GM19328 (cell line): ENCODE results near the gene UGT8.

Experiments
- ATAC-seq: cut with Tn5 transposase; IDR thresholded peaks from one replicate; pipeline ENCODE4 v1.9.1; 2021; ENCODE audit warnings: mild to moderate bottlenecking, moderate library complexity; ENCODE audit not compliant: unreplicated experiment

Gene UGT8

DNA sequence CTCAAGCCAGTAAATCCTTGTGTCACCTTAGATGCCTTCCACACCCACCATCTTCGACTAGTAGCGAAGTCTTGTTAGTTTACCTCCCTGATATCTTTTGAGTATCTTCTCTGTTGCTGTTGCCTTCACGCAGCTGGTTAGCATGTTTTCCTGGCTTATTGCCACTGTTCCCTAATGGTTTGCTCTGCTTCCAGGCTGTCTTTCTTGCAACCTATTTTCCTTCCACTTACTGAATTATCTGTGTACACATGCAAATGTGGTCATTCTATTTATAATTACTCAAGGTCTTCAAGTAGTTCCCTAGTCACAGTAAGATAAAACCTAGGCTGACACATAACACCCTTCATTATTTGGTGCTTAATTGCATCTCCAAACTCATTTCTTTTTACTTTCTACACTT lies 89.5 kb downstream of the UGT8 start:
- no peak for ATAC-seq

DNA sequence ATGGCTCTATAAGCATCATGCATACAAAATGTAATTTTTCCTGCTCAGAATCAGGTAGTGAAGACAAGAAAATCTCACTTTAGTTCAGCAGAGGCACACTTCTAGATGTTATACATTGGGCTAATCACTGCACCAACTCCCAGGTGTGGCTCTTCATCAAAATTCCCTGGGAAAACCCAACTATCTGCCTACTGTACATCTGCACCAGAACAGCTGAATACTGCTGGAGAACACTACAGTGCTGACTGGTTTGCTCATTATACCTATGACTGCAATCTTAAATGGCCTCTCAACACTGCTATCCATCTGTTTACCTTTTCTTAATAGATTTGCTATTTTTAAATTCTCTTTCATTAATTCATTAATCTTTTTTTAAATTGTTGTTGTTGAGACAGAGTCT lies 92.0 kb downstream of the UGT8 start:
- no peak for ATAC-seq

DNA sequence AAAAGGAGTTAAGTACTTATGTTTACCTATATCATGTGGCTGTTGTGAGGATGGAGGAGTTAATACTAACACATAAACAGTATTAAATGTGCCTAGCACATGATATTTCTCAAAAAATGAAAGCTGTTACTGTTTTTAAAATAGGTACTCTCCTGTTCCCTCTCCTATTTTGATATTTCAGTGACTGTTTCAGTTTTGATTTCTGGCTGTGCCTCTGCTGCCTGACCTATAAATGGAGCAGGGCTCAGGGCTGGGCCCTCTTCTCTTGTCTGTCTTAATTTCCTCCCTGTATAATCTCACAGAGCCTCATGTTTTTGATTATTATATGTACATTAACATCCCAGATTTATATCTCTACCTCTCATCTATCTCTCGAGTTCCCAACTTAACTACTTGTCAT lies 93.3 kb downstream of the UGT8 start:
- peak; percentile 84 for ATAC-seq

DNA sequence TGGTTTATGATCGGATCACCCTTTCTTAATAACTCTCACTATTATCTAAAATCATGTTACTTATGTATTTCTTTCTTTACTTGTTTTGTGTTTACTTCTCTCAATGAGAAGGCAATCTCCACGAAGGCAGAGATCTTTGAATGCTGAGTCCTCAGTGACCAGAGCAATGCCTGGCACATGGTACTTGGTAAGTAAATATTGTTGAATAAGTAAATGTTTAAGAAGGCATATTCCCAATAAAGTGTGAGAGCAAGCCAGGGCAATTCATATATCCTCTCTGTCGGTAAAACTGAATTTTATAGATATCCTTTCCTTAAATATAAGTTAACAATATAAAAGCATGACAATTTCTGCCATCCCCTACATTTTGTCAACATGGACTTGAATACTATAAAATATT lies 94.4 kb downstream of the UGT8 start:
- no peak for ATAC-seq

DNA sequence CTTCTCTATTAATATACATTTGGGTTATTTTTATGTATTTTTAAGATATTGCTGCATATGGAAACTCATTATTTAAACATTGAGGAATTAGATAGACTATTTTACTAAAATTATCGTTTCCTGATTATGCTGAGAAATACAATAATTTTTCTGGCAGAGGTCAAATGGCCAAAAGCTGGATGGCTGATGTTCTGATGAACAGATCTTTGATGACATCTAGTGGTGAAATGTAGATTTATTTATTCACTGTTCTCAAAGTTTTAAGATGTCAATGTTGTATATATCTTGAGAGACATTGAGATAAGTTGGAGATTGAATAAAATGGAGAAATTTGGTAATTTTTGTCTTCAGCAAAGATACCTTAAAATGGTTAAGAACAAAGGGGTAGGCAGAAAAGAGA lies 96.2 kb downstream of the UGT8 start:
- no peak for ATAC-seq

DNA sequence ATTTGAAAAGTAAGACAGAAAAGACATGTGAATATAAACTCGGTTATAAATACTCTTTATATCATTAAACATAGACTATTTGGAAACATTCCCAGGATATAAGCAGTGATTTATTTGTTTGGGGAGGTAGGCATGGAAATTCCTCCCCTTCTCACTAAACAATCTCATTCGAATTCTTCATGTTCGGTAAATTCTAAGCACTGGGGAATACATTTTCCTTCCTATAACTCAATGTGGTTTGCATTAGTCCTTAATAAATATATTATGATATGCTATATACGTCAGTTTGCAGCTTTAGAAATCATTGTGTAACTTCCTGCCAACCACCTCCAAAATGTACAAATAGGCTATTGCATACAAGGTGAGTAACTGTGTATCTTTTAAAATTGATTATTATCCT lies 99.6 kb downstream of the UGT8 start:
- ATAC-seq = no peak

DNA sequence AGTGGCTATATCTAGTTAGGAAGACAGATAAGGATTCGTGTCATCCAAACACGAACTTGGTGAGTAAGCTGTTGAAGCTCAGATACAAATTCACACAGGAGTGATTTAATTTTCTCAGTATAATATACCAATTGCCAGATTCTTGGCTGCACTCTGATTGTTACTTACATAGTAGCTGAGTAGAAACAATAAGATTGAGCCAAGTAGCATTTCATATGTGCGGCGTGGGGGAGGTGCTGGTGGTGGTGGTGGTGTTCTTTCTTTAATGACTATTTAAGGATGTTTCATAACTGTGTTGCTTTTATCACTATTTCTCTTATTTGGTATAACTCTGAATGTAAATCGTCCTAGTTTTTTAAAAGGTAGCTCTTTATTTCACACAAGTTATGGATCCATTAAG lies 102.9 kb downstream of the UGT8 start:
- ATAC-seq = no peak

DNA sequence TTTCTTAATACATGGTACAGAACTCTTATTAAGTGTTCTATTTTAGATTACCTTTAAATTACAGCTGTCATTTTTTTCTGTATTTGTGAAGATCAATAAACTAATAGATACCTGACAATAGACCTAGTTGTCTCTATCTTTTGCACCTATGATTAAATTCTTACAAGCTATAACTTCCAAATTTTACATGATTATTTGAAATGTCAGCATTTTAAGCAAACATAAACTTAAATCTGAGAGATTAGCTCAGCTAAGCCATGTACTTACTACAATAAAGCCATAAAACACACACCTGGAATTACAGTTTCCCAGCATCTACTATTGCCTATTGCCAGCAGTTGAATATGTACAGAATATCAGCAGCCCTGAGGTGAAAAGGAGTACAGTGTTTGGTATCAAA lies 118.8 kb downstream of the UGT8 start:
- no peak for ATAC-seq

DNA sequence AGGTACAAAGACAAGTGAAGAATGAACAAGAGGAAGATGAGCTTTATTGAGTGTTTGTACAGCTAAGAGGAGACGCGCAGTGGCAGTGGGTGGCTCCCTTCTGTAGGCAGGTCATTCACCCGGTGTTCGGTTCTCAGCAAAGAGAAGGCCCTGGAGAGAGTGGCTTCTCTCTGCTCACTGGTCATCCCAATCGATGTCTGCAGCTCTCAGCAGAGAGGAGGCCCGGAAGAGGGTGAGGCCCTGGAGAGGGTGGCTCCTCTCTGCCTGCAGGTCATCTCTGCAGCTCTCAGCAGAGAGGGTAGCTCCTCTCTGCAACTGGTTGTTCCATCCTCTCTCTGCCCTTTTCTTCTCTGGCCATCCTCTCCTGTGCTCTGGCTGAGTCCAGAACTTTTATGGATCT lies 126.5 kb downstream of the UGT8 start:
- ATAC-seq = no peak

DNA sequence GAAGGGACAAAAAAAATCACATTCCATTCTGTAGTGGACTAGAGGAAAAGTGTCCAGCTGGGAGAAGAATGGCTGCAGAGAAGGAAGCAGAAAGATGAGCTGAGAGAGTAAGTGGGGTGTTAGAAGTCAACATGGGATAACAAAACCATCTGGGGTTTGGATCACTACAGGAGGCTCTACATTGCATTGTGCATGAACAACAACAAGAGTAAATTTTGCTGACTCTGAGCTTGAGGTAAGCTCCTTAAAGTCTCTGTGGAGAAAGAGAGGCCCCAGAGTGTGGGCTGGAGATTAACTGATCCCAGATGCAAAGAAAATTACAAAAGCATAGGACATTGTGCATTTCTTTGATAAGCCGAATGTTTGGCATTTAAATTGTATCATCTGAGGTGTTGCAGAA lies 128.9 kb downstream of the UGT8 start:
- ATAC-seq = no peak
